ENCODE results near the gene AP5S1. TPM values are rescaled to one million over a fixed set of nuclear protein-coding genes. Genes with fewer than 3 reads are reported as not detected.

Gene AP5S1
- total and polyA plus RNA-seq, 2 of the 13 experiments (the other 11 are each of a cell fraction or from before 2014, with no cell fraction given), result 7.9 to 23.2 TPM

DNA sequence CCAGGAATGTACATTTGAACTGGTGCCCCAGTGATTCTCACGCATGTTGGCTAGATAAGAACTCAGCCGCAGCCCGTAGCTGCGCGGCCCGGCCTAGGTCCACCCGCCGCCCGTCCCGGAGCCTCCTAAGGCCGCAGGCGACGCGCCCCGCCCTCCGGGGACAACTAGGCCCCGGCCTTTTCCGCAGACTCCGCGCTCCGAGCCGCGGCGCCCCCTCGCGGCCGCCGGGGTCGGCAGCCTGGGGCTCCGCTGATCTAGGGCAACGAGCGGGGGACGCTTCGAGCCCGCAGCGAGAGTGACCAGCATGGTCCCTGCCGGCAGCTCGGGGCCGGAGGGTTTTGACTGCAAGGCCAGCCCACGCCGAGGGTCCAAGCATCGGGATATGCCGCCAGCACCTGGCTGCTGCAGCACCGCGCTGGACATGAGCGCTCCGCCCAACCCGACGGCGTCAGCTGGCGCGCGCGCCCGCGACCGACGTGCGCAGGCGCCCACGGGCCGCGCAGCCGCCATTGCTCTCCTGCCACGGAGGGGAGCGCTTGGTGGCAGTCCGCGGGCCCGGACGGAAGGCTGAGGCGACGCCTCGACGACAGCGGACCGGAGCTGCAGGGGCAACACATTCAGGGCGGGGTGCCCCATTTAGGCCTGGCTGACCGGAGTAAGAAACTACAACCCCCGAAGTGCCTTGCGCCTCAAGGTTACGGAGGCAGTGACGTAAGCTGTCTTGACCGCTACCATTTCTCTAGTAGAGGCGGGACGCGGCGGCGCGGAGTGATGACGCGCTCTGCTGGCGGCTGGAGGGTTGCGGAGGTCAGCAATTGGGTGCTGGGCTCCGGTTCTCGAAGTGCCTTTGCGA lies at the start of gene AP5S1 (continued):
- TF ChIP-seq, protein P1, sequence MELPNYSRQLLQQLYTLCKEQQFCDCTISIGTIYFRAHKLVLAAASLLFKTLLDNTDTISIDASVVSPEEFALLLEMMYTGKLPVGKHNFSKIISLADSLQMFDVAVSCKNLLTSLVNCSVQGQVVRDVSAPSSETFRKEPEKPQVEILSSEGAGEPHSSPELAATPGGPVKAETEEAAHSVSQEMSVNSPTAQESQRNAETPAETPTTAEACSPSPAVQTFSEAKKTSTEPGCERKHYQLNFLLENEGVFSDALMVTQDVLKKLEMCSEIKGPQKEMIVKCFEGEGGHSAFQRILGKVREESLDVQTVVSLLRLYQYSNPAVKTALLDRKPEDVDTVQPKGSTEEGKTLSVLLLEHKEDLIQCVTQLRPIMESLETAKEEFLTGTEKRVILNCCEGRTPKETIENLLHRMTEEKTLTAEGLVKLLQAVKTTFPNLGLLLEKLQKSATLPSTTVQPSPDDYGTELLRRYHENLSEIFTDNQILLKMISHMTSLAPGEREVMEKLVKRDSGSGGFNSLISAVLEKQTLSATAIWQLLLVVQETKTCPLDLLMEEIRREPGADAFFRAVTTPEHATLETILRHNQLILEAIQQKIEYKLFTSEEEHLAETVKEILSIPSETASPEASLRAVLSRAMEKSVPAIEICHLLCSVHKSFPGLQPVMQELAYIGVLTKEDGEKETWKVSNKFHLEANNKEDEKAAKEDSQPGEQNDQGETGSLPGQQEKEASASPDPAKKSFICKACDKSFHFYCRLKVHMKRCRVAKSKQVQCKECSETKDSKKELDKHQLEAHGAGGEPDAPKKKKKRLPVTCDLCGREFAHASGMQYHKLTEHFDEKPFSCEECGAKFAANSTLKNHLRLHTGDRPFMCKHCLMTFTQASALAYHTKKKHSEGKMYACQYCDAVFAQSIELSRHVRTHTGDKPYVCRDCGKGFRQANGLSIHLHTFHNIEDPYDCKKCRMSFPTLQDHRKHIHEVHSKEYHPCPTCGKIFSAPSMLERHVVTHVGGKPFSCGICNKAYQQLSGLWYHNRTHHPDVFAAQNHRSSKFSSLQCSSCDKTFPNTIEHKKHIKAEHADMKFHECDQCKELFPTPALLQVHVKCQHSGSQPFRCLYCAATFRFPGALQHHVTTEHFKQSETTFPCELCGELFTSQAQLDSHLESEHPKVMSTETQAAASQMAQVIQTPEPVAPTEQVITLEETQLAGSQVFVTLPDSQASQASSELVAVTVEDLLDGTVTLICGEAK (IDR thresholded peaks at IDR 0.05), result no peak
- TF ChIP-seq, protein P1 (CRISPR knock-in tag; IDR thresholded peaks at IDR 0.05), result peak; percentile 92
- peak; percentile 72 for TF ChIP-seq NFYC (CRISPR knock-in tag; IDR thresholded peaks at IDR 0.05)
- TF ChIP-seq ZBTB7A (CRISPR knock-in tag; IDR thresholded peaks at IDR 0.05), result peak; percentile 93
- no peak for TF ChIP-seq NFIB (CRISPR knock-in tag; IDR thresholded peaks at IDR 0.05; ENCODE audit: borderline replicate concordance)
- TF ChIP-seq ZBTB20 (CRISPR knock-in tag; IDR thresholded peaks at IDR 0.05; ENCODE audit: borderline replicate concordance, low read depth), result peak; percentile 32
- TF ChIP-seq, protein P2, sequence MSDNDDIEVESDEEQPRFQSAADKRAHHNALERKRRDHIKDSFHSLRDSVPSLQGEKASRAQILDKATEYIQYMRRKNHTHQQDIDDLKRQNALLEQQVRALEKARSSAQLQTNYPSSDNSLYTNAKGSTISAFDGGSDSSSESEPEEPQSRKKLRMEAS (IDR thresholded peaks at IDR 0.05), result peak; percentile 90
- peak; percentile 83 for TF ChIP-seq ZNF768 (CRISPR knock-in tag; IDR thresholded peaks at IDR 0.05)
- peak; percentile 100 for TF ChIP-seq SALL2 (CRISPR knock-in tag; IDR thresholded peaks at IDR 0.05)
- no peak; the same call in 1 of the 2 replicates for TF ChIP-seq MTF2 (CRISPR knock-in tag; IDR thresholded peaks at IDR 0.05; ENCODE audit: borderline replicate concordance)
- peak; percentile 86; the same call in 2 of the 3 replicates for TF ChIP-seq MXI1 (IDR thresholded peaks at IDR 0.05; ENCODE audit: borderline replicate concordance, low read depth, low read length)
- peak; percentile 78; the same call in 1 of the 2 replicates for TF ChIP-seq FOXM1 (CRISPR knock-in tag; IDR thresholded peaks at IDR 0.05)
- peak; percentile 97 for TF ChIP-seq KLF6 (CRISPR knock-in tag; IDR thresholded peaks at IDR 0.05)
- no peak for TF ChIP-seq NFE2L2 (IDR thresholded peaks at IDR 0.05; ENCODE audit: low read length)
- peak; percentile 100 for TF ChIP-seq DNMT1 (CRISPR knock-in tag; IDR thresholded peaks at IDR 0.05)
- TF ChIP-seq HOXA7 (CRISPR knock-in tag; IDR thresholded peaks at IDR 0.05), result 0 out of 2 replicates have a peak, but pooled peaks have one; percentile 48
- TF ChIP-seq, protein P3, sequence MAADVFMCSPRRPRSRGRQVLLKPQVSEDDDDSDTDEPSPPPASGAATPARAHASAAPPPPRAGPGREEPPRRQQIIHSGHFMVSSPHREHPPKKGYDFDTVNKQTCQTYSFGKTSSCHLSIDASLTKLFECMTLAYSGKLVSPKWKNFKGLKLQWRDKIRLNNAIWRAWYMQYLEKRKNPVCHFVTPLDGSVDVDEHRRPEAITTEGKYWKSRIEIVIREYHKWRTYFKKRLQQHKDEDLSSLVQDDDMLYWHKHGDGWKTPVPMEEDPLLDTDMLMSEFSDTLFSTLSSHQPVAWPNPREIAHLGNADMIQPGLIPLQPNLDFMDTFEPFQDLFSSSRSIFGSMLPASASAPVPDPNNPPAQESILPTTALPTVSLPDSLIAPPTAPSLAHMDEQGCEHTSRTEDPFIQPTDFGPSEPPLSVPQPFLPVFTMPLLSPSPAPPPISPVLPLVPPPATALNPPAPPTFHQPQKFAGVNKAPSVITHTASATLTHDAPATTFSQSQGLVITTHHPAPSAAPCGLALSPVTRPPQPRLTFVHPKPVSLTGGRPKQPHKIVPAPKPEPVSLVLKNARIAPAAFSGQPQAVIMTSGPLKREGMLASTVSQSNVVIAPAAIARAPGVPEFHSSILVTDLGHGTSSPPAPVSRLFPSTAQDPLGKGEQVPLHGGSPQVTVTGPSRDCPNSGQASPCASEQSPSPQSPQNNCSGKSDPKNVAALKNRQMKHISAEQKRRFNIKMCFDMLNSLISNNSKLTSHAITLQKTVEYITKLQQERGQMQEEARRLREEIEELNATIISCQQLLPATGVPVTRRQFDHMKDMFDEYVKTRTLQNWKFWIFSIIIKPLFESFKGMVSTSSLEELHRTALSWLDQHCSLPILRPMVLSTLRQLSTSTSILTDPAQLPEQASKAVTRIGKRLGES (CRISPR knock-in tag; IDR thresholded peaks at IDR 0.05; ENCODE audit: borderline replicate concordance), result peak; percentile 86; the same call in 1 of the 2 replicates
- TF ChIP-seq CCDC6 (CRISPR knock-in tag; IDR thresholded peaks at IDR 0.05), result peak; percentile 96

All from HepG2 (cell line).